ENCODE data around the gene SULT1C2. TPM values are rescaled to one million over a fixed set of nuclear protein-coding genes. Genes with fewer than 3 reads are reported as not detected.

SULT1C2 gene
- 0.33 and 0.62 TPM in 2 replicates for total RNA-seq

GRCh38 chr2:108288534-108289106, at the start of gene SULT1C2:
Gene SULT1C2 (plus strand): TSS chr2:108288895. CDS start chr2:108293668, 4,773 bp downstream.

GRCh38 chr2:108239786-108240185, 48.9 kb upstream of the SULT1C2 start, which contains the start of gene SULT1C3:
Gene SULT1C3 (plus strand): TSS chr2:108239968. CDS start chr2:108247195, 7,227 bp downstream.

Other genes starting within 250 kb of the SULT1C2 start
- gene SULT1C3, start 48.9 kb upstream of the SULT1C2 start, total RNA-seq, result not detected in 2 replicates
- gene SULT1C4, start 89.1 kb downstream of the SULT1C2 start, total RNA-seq, result 0.75 TPM in 1 of 2 replicates, not detected in the other
- 28.8 and 30.4 TPM in 2 replicates for gene GCC2, start 160.3 kb downstream of the SULT1C2 start, total RNA-seq
- gene LIMS1, start 245.6 kb downstream of the SULT1C2 start, total RNA-seq, result 99.1 and 142 TPM in 2 replicates

Measured in uterine smooth muscle cell (primary cell).